Esophagus squamous epithelium (tissue), 5 donors: ENCODE data around the gene FGA. TPM values are rescaled to one million over a fixed set of nuclear protein-coding genes. Genes with fewer than 3 reads are reported as not detected.
"Not testable (repeated sequence)": the region's sequence is repeated elsewhere in the genome, so short reads cannot be mapped to it uniquely, and the experiment has no call there.

Source experiments
- DNase-seq: peaks from one replicate; lab custom pipeline; 2025; lab: John Stamatoyannopoulos, UW
- H3K27ac ChIP-seq, 4 donors: fragments of 200-600 bp; sonication (generic); one replicate each; pipeline ENCODE4 v1.5.1; 2016 to 2019; ENCODE audit warnings: mild to moderate bottlenecking in 1 of 4
- H3K27me3 ChIP-seq, 4 donors: fragments of 200-600 bp; sonication (generic); 1 replicate in 3 of 4; 2 replicates in 1 of 4; pipeline versions ENCODE4 v1.5.1 to v1.6.0; 2017 to 2021; ENCODE audit warnings: antibody characterized with exemption in 1 of 4
- H3K36me3 ChIP-seq, 3 donors: fragments of 200-600 bp; sonication (generic); one replicate each; pipeline ENCODE4 v1.5.1; 2016 to 2019
- H3K4me1 ChIP-seq, 3 donors: fragments of 200-600 bp; sonication (generic); one replicate each; pipeline ENCODE4 v1.5.1; 2017 to 2019
- H3K4me3 ChIP-seq, 4 donors: fragments of 200-600 bp; sonication (generic); 1 replicate in 3 of 4; 2 replicates in 1 of 4; pipeline ENCODE4 v1.5.1; 2016 to 2019; ENCODE audit warnings: mild to moderate bottlenecking in 2 of 4, moderate library complexity in 1 of 4
- H3K9me3 ChIP-seq, 3 donors: fragments of 200-600 bp; sonication (generic); one replicate each; pipeline ENCODE4 v1.5.1; 2016 to 2019
- POLR2A ChIP-seq, 4 donors: fragments of 450-650 bp; IDR thresholded peaks; one replicate each; pipeline ENCODE4 v1.6.1; 2017; ENCODE audit warnings: antibody characterized with exemption in 4 of 4, mild to moderate bottlenecking in 4 of 4, moderate library complexity in 3 of 4
- WGBS, 2 donors: methylation state at CpG; one replicate each; pipeline ENCODE4 v1.1.5; 2018; 5-methylcytosine and 5-hydroxymethylcytosine counted together
- intact Hi-C: fragments of 100-400 bp; cut with DNase I; formaldehyde crosslinking; loops from one replicate; pipeline ENCODE4 v1.15.0; 2022
- total RNA-seq, 4 donors: library from RNA; depleted of rRNA; stranded (reverse); fragments of >200 nt; gene quantifications; one replicate each; pipeline ENCODE4 v1.1.0, GENCODE V29; 2016
- TF ChIP-seq, protein P1 (sequence below), 6 experiments: fragments of 450-650 bp in 4 of 6; fragments of 200-600 bp in 2 of 6; sonication (generic) in 2 of 6; IDR thresholded peaks; one replicate each; pipeline ENCODE4 v1.5.1; 2016 to 2019; ENCODE audit warnings: antibody characterized with exemption in 6 of 6, mild to moderate bottlenecking in 4 of 6, moderate library complexity in 4 of 6
- donor health status: DM: yes; HTN: yes; CAD: no.

The FGA gene
- total RNA-seq, 4 donors from 2014 or later, result not detected

DNA sequence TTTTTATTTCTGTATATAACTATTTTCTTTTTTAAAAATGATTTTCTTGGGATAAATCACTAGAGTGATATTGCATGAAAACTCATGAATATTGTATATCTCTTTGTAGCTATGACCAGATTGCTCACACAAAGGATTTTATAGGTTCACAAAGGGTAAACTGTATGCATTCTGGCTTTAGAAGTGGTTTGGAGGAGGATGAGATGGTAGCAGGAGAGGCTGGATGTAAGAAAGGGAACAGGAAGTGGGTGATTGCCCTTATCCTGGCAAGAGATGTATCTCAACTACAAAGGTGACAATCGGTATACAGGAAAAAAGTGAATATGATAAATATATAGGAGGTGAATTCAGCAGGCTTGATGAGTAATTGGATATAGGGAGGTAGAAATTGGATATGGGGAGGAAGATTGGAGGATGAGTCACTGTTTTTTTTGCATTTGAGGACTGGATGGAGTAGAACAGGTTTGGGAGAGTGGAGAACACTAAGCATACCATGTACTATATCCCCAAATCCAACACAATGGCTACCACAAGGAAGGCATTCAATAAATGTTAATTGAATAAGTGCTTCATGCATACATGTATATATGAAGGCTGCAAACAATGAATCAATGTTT, 12.0 kb upstream of the FGA start:
- H3K27ac ChIP-seq, result no peak overlapping the region
- no peaks in the 10 kb centered on the region for H3K36me3 ChIP-seq
- no peak for TF ChIP-seq POLR2A (IDR thresholded peaks at IDR 0.05)
- TF ChIP-seq, protein P1, sequence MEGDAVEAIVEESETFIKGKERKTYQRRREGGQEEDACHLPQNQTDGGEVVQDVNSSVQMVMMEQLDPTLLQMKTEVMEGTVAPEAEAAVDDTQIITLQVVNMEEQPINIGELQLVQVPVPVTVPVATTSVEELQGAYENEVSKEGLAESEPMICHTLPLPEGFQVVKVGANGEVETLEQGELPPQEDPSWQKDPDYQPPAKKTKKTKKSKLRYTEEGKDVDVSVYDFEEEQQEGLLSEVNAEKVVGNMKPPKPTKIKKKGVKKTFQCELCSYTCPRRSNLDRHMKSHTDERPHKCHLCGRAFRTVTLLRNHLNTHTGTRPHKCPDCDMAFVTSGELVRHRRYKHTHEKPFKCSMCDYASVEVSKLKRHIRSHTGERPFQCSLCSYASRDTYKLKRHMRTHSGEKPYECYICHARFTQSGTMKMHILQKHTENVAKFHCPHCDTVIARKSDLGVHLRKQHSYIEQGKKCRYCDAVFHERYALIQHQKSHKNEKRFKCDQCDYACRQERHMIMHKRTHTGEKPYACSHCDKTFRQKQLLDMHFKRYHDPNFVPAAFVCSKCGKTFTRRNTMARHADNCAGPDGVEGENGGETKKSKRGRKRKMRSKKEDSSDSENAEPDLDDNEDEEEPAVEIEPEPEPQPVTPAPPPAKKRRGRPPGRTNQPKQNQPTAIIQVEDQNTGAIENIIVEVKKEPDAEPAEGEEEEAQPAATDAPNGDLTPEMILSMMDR (IDR thresholded peaks at IDR 0.05), result no peak
- DNase-seq, result no peak
- no peaks in the 10 kb centered on the region for H3K9me3 ChIP-seq
- H3K27me3 ChIP-seq, result peaks cover 0 to 4% (median 0%) of the 10 kb centered on the region in 4 donors
- no peaks in the 10 kb centered on the region for H3K4me1 ChIP-seq
- no peak overlapping the region for H3K4me3 ChIP-seq
- intact Hi-C loops, result no loop called here
- WGBS, 2 donors, result 18 to 40% methylated on average over 1 of the region's 1 CpG

DNA sequence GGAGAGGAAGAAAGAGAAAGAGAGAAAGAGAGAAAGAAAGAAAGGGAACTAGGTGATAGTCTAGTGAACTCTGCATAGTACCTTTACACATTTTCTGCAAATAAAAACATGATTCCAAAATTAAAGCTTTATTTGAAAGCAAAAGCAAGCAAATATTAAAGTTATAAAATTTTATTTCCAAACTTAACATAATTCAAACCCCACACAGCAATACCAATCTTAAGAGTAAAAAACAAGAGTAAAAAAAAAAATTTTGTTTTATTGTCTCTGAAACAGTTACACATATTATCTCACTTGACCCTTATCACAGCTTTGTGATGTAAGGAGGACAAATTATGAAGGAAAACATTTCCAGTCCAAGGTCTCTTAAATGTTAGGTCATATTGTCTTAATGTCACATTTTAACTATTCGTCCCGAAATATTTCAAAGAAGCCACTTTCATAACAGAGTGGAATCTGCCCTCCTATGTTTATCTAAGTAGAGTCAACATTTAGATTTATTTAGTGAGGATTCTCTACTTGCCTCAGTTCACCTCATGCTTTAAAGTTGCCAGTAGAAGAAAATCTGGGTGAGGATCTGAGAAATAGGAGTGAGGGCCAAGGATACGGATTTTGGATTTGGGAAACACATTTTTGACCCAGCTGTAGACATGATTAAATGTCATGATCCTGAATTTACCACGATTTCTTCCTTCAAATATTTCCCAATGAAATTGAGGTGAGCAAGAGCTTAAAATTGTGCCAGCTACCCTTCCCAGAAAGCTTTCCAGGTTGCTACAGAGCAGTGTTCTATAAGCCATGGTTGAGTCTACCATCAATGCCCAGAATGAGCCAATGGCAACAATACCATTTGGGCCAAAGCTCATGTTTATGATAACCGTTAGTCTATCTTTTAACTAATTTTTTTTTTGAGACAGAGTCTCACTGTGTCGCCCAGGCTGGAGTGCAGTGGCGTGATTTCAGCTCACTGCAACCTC, 7.5 kb upstream of the FGA start:
- whole genome bisulfite sequencing, 2 donors, result 65 to 78% methylated on average over 7 of the region's 7 CpGs

DNA sequence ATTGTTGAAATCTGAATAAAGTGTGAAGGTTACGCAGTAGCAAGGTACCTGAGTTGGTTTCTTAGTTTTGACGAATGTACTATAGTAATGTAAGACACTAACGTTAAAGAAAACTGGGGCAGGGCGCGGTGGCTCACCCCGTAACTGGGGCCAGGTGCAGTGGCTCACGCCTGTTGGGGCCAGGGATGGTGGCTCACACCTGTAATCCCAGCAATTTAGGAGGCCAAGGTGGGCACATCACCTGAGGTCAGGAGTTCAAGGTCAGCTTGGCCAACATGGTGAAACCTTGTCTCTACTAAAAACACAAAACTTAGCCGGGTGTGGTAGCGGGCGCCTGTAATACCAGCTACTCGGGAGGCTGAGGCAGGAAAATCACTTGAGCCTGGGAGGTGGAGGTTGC, 6.7 kb upstream of the FGA start:
- H3K27me3 ChIP-seq, H3K27ac ChIP-seq, H3K9me3 ChIP-seq, H3K36me3 ChIP-seq, H3K4me3 ChIP-seq, intact Hi-C loops, H3K4me1 ChIP-seq, DNase-seq: not testable (repeated sequence)
- 85 to 90% methylated on average over 10 to 11 of the region's 11 CpGs for WGBS, 2 donors

More for the DNA sequence above, 7.5 kb upstream of the FGA start:
- DNase-seq, result no peak
- Histone ChIP-seq H3K9me3 (no peaks in the 10 kb centered on the region), H3K27ac (no peak overlapping the region), H3K27me3 (peaks cover 0 to 4% (median 0%) of the 10 kb centered on the region in 4 donors), H3K4me1 (no peaks in the 10 kb centered on the region), H3K4me3 (no peak overlapping the region), H3K36me3 (no peaks in the 10 kb centered on the region)
- TF ChIP-seq, protein P1 (IDR thresholded peaks at IDR 0.05), result no peak
- no peak for TF ChIP-seq POLR2A (IDR thresholded peaks at IDR 0.05)
- intact Hi-C loops, result no loop called here

DNA sequence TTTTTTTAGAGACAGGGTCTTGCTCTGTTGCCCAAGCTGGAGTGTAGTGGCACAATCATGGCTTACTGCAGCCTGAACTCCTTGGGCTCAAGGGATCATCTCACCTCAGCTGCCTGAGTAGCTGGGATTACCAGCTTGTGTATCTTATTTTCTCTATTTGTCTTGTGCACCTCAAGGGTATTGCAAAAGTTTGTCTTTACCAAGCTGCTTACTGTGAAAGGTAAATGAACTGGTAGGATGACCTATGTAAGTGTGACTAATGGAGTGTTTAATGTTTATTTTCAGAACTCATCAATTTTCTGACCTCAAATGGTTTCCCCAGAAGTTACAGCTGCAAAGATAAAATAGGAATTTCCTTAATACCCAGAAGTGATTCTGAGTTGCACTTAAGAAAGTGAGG, 5.3 kb upstream of the FGA start:
- Histone ChIP-seq H3K27ac (no peak overlapping the region), H3K4me1 (no peaks in the 10 kb centered on the region), H3K27me3 (peaks cover 0 to 9% (median 0%) of the 10 kb centered on the region in 4 donors), H3K9me3 (no peaks in the 10 kb centered on the region), H3K36me3 (no peaks in the 10 kb centered on the region), H3K4me3 (no peak overlapping the region)
- TF ChIP-seq, protein P1 (IDR thresholded peaks at IDR 0.05), result no peak
- TF ChIP-seq POLR2A (IDR thresholded peaks at IDR 0.05), result no peak
- intact Hi-C loops, result no loop called here
- no peak for DNase-seq

DNA sequence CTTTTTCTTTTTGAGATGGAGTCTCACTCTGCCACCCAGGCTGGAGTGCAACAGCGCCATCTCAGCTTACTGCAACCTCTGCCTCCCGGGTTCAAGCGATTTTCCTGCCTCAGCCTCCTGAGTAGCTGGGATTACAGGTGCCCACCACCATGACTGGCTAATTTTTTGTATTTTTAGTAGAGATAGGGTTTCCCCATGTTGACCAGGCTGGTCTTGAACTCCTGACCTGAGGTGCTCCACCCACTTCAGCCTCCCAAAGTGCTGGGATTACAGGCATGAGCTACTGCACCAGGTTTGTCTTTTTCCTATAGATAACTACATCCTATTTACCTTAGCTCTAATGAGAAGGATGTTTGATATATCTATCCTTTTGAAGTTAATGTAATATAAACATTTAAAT, 3.8 kb upstream of the FGA start:
- DNase-seq, H3K27ac ChIP-seq, H3K4me1 ChIP-seq, H3K4me3 ChIP-seq, H3K36me3 ChIP-seq, H3K9me3 ChIP-seq, intact Hi-C loops: not testable (repeated sequence)
- 80 to 93% methylated on average over 3 of the region's 3 CpGs for WGBS, 2 donors
- H3K27me3 ChIP-seq, result peaks cover 0 to 15% (median 0%) of the 10 kb centered on the region in 4 donors

DNA sequence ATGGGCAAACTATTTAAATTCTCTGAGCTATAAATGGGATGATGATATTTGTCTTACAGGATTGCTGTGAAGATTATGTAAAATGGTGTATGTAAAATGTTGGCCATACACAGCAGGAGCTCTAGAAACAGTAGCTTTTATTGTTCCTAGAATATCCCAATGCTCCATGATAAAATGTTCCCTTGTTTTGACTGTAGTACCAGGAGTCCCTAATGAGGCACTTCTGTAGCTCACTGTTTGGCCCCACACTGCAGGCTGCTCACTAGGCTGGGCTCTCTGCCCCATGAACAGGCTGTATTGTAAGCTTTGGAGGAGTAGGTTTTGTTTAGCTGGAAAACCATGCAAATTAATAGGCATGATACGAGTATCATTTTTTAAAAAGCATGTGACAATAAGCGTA, 3.3 kb upstream of the FGA start:
- no peak for DNase-seq
- intact Hi-C loops, result no loop called here
- Histone ChIP-seq H3K4me3 (no peak overlapping the region), H3K36me3 (no peaks in the 10 kb centered on the region), H3K27me3 (peaks cover 0 to 16% (median 0%) of the 10 kb centered on the region in 4 donors), H3K9me3 (no peaks in the 10 kb centered on the region), H3K4me1 (no peaks in the 10 kb centered on the region), H3K27ac (no peak overlapping the region)
- no peak for TF ChIP-seq POLR2A (IDR thresholded peaks at IDR 0.05)
- TF ChIP-seq, protein P1 (IDR thresholded peaks at IDR 0.05), result no peak
- 60 to 66% methylated on average over 2 of the region's 2 CpGs for WGBS, 2 donors
